SK-N-SH (cell line): ENCODE results near the gene AAMDC. TPM values are rescaled to one million over a fixed set of nuclear protein-coding genes. Genes with fewer than 3 reads are reported as not detected.

ENCODE experiments used
- CTCF ChIA-PET: fragments of 300-600, 350-600 bp; formaldehyde crosslinking; extraction: SDS; loops from one replicate; lab custom pipeline; 2021; lab: Yijun Ruan, JAX
- POLR2A ChIA-PET: fragments of 350-600 bp; sonication (Branson Sonifier 250); formaldehyde crosslinking; extraction: SDS; loops from one replicate; lab custom pipeline; 2020; ENCODE audit warnings: antibody characterized with exemption, inconsistent platforms; lab: Yijun Ruan, JAX
- DNase-seq: peaks from one replicate; pipeline ENCODE4 v3.0.0; 2012
- H2AFZ ChIP-seq: fragments of 200-600 bp; sonication (generic); 2 replicates; pipeline ENCODE4 v1.8.1; 2016; ENCODE audit warnings: antibody characterized with exemption, mild to moderate bottlenecking, low read depth
- H3F3A ChIP-seq: fragments of 200-600 bp; sonication (generic); replicated peaks from 2 replicates; pipeline ENCODE3; 2016; ENCODE audit warnings: antibody characterized with exemption, mild to moderate bottlenecking; ENCODE audit not compliant: insufficient read depth
- H3K27ac ChIP-seq, 2 experiments: fragments of 200-500 bp in 1 of 2; fragments of 200-600 bp in 1 of 2; sonication (Bioruptor generic) in 1 of 2; sonication (generic), shearing (Covaris generic) in 1 of 2; 2 replicates each; pipeline versions ENCODE4 v1.5.1 to v1.6.1; 2014 to 2016; ENCODE audit warnings: low read depth in 2 of 2, inconsistent platforms in 1 of 2, low read length in 1 of 2, mild to moderate bottlenecking in 1 of 2, mixed read lengths in 1 of 2
- H3K27me3 ChIP-seq: fragments of 200-600 bp; sonication (generic), shearing (Covaris generic); 2 replicates; pipeline ENCODE4 v1.6.1; 2016; ENCODE audit warnings: mixed run types; ENCODE audit not compliant: insufficient read depth
- H3K36me3 ChIP-seq, 2 experiments: fragments of 200-500 bp in 1 of 2; fragments of 200-600 bp in 1 of 2; sonication (Bioruptor generic) in 1 of 2; sonication (generic) in 1 of 2; replicated peaks in 1 of 2; 2 replicates each; pipeline versions ENCODE3 to v1.5.1; 2014 to 2016; ENCODE audit warnings: low read length in 1 of 2, mild to moderate bottlenecking in 1 of 2; ENCODE audit not compliant: insufficient read depth in 2 of 2, control insufficient read depth in 1 of 2
- H3K4me1 ChIP-seq, 2 experiments: fragments of 200-500 bp in 1 of 2; fragments of 200-600 bp in 1 of 2; sonication (Bioruptor generic) in 1 of 2; sonication (generic), shearing (Covaris generic) in 1 of 2; 2 replicates each; pipeline versions ENCODE4 v1.5.1 to v1.6.1; 2014 to 2016; ENCODE audit warnings: low read depth in 1 of 2, low read length in 1 of 2, mixed run types in 1 of 2; ENCODE audit not compliant: insufficient read depth in 2 of 2, control insufficient read depth in 1 of 2
- H3K4me2 ChIP-seq: fragments of 200-600 bp; sonication (generic), shearing (Covaris generic); 2 replicates; pipeline ENCODE4 v1.6.1; 2017; ENCODE audit warnings: mixed run types
- H3K4me3 ChIP-seq, 2 experiments: fragments of 200-500 bp in 1 of 2; fragments of 200-600 bp in 1 of 2; sonication (Bioruptor generic) in 1 of 2; sonication (generic), shearing (Covaris generic) in 1 of 2; 2 replicates each; pipeline versions ENCODE4 v1.5.1 to v1.8.1; 2014 to 2016; ENCODE audit warnings: low read depth in 2 of 2, inconsistent platforms in 1 of 2, low read length in 1 of 2, mild to moderate bottlenecking in 1 of 2, mixed read lengths in 1 of 2, moderate library complexity in 1 of 2
- H3K79me2 ChIP-seq: fragments of 200-600 bp; sonication (generic); 2 replicates; pipeline ENCODE4 v1.8.1; 2017; ENCODE audit warnings: mild to moderate bottlenecking; ENCODE audit not compliant: insufficient read depth
- H3K9ac ChIP-seq: fragments of 200-600 bp; sonication (generic); 2 replicates; pipeline ENCODE4 v1.6.1; 2017; ENCODE audit warnings: mixed run types
- H3K9me2 ChIP-seq: fragments of 200-600 bp; sonication (generic); 2 replicates; pipeline ENCODE4 v1.6.1; 2017; ENCODE audit warnings: mixed run types
- H3K9me3 ChIP-seq: fragments of 200-600 bp; sonication (generic); 2 replicates; pipeline ENCODE4 v1.6.1; 2017; ENCODE audit warnings: mixed run types, mild to moderate bottlenecking, moderate library complexity
- H4K20me1 ChIP-seq: fragments of 200-600 bp; sonication (generic); 2 replicates; pipeline ENCODE4 v1.6.1; 2017; ENCODE audit warnings: mild to moderate bottlenecking, mixed run types; ENCODE audit not compliant: insufficient read depth
- CHD2 ChIP-seq: fragments of 150-350 bp; IDR thresholded peaks from 2 replicates; pipeline ENCODE4 v1.6.1; 2018; ENCODE audit warnings: low read length; ENCODE audit not compliant: partially characterized antibody
- ELF1 ChIP-seq: IDR thresholded peaks from 2 replicates; pipeline ENCODE4 v1.4.0; 2012
- EP300 ChIP-seq, 2 experiments: IDR thresholded peaks; 2 replicates each; pipeline versions ENCODE4 v1.4.0 to v1.6.1; 2012; ENCODE audit warnings: borderline replicate concordance in 1 of 2, low read depth in 1 of 2, low read length in 1 of 2
- EZH2phosphoT487 ChIP-seq: fragments of 200-600 bp; sonication (generic); IDR thresholded peaks from 2 replicates; pipeline ENCODE4 v1.6.1; 2017; ENCODE audit warnings: low read depth, mixed run types, mild to moderate bottlenecking, antibody characterized with exemption, moderate library complexity, borderline replicate concordance
- FOSL2 ChIP-seq: IDR thresholded peaks from 2 replicates; pipeline ENCODE4 v1.4.0; 2012; ENCODE audit warnings: low read depth, mild to moderate bottlenecking, moderate library complexity, borderline replicate concordance
- FOXJ3 ChIP-seq: sonication (generic); formaldehyde crosslinking; IDR thresholded peaks from 2 replicates; pipeline ENCODE4 v1.5.1; 2020; ENCODE audit warnings: mild to moderate bottlenecking, missing genetic modification reagents
- FOXM1 ChIP-seq: IDR thresholded peaks from 2 replicates; pipeline ENCODE4 v1.4.0; 2012; ENCODE audit warnings: low read depth, mild to moderate bottlenecking
- GATA2 ChIP-seq: sonication (generic); formaldehyde crosslinking; IDR thresholded peaks from 2 replicates; pipeline ENCODE4 v1.5.0; 2020; ENCODE audit warnings: mild to moderate bottlenecking, missing genetic modification reagents
- JUND ChIP-seq: IDR thresholded peaks from 2 replicates; pipeline ENCODE4 v1.4.0; 2012
- MEF2A ChIP-seq: IDR thresholded peaks from 2 replicates; pipeline ENCODE4 v1.4.0; 2012; ENCODE audit warnings: low read depth, borderline replicate concordance
- MXI1 ChIP-seq: IDR thresholded peaks from 2 replicates; pipeline ENCODE4 v1.6.1; 2012; ENCODE audit warnings: mild to moderate bottlenecking, low read depth, low read length, improper control_type of control experiment
- NRF1 ChIP-seq: IDR thresholded peaks from 2 replicates; pipeline ENCODE4 v1.6.1; 2012; ENCODE audit warnings: low read depth, mild to moderate bottlenecking, low read length
- RAD21 ChIP-seq: IDR thresholded peaks from 2 replicates; pipeline ENCODE4 v1.6.1; 2012; ENCODE audit warnings: mild to moderate bottlenecking, low read length
- RFX5 ChIP-seq: IDR thresholded peaks from 2 replicates; pipeline ENCODE4 v1.6.1; 2012; ENCODE audit warnings: mild to moderate bottlenecking, improper control_type of control experiment, low read length
- TAF1 ChIP-seq: IDR thresholded peaks from 2 replicates; pipeline ENCODE4 v1.6.1; 2012; ENCODE audit warnings: low read depth, mild to moderate bottlenecking, low read length, moderate library complexity, borderline replicate concordance
- TCF12 ChIP-seq: IDR thresholded peaks from 2 replicates; pipeline ENCODE4 v1.4.0; 2012
- TEAD4 ChIP-seq: IDR thresholded peaks from 2 replicates; pipeline ENCODE4 v1.4.0; 2012; ENCODE audit warnings: mild to moderate bottlenecking, borderline replicate concordance; ENCODE audit not compliant: insufficient read depth
- YY1 ChIP-seq: IDR thresholded peaks from 2 replicates; pipeline ENCODE4 v1.4.0; 2012; ENCODE audit warnings: low read depth, mild to moderate bottlenecking
- WGBS: methylation state at CpG from one replicate; pipeline ENCODE4 v1.1.6; 2017; ENCODE audit warnings: low lambda C conversion rate; 5-methylcytosine and 5-hydroxymethylcytosine counted together
- polyA plus RNA-seq, 3 experiments: library from polyadenylated mRNA; depleted of rRNA; stranded (reverse); fragments of >200 nt; gene quantifications; 2 replicates each; pipeline ENCODE4 v1.2.3, GENCODE V29; 2012
- TF ChIP-seq, protein P1 (sequence below): fragments of 200-600 bp; sonication (generic); IDR thresholded peaks from 2 replicates; pipeline ENCODE4 v1.6.1; 2017; ENCODE audit warnings: antibody characterized with exemption, mild to moderate bottlenecking, moderate library complexity
- TF ChIP-seq, protein P2 (sequence below): IDR thresholded peaks from 2 replicates; pipeline ENCODE4 v1.4.0; 2012; ENCODE audit warnings: low read depth, borderline replicate concordance
- TF ChIP-seq, protein P3 (sequence below): IDR thresholded peaks from 2 replicates; pipeline ENCODE4 v1.4.0; 2012; ENCODE audit warnings: low read depth, borderline replicate concordance
- TF ChIP-seq, protein P4 (sequence below): fragments of 150-350 bp; IDR thresholded peaks from 2 replicates; pipeline ENCODE4 v1.6.1; 2017; ENCODE audit warnings: antibody characterized with exemption, low read length, low read depth, borderline replicate concordance

Gene AAMDC
- polyA plus RNA-seq, 1 of the 3 experiments (the other 2 are of a cell fraction), result 66.6 TPM

DNA sequence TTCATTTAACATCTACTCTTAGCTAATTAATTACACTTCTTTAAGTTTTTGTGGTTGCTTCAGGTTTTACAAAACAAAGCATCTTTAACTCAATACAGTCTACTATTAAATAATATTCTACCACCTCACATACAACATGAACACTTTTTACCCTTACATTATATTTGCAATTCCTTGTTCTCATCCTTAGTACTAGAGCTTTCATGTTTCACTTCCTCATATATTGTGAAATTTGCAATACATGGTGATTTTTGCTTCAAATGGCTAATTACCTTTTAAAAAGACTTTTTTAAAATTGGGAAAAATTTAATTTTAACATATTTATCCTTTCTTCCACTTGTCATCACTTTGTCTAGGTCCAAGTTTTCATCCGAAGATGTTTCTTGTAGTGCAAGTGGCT, 37.9 kb upstream of the AAMDC start:
- H3K4me1 ChIP-seq, result no peaks in the 10 kb centered on the region
- DNase-seq, result no peak
- H3K36me3 ChIP-seq, result no peaks in the 10 kb centered on the region
- no peak overlapping the region for H2AFZ ChIP-seq
- no peaks in the 10 kb centered on the region for H3K9me3 ChIP-seq
- no peak overlapping the region for H3K4me2 ChIP-seq
- H3F3A ChIP-seq, result no peaks in the 10 kb centered on the region
- 100% methylated on average over 1 of the region's 1 CpG for WGBS
- H3K79me2 ChIP-seq, result peaks cover 95% of the 10 kb centered on the region
- TF ChIP-seq, protein P1, sequence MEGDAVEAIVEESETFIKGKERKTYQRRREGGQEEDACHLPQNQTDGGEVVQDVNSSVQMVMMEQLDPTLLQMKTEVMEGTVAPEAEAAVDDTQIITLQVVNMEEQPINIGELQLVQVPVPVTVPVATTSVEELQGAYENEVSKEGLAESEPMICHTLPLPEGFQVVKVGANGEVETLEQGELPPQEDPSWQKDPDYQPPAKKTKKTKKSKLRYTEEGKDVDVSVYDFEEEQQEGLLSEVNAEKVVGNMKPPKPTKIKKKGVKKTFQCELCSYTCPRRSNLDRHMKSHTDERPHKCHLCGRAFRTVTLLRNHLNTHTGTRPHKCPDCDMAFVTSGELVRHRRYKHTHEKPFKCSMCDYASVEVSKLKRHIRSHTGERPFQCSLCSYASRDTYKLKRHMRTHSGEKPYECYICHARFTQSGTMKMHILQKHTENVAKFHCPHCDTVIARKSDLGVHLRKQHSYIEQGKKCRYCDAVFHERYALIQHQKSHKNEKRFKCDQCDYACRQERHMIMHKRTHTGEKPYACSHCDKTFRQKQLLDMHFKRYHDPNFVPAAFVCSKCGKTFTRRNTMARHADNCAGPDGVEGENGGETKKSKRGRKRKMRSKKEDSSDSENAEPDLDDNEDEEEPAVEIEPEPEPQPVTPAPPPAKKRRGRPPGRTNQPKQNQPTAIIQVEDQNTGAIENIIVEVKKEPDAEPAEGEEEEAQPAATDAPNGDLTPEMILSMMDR, result no peak
- TF ChIP-seq EZH2phosphoT487 (no peak), GATA2 (CRISPR knock-in tag) (no peak), TEAD4 (no peak), NRF1 (no peak), FOXJ3 (no peak), TCF12 (no peak), YY1 (no peak), MEF2A (no peak), CHD2 (no peak), MXI1 (no peak)
- TF ChIP-seq, protein P2, sequence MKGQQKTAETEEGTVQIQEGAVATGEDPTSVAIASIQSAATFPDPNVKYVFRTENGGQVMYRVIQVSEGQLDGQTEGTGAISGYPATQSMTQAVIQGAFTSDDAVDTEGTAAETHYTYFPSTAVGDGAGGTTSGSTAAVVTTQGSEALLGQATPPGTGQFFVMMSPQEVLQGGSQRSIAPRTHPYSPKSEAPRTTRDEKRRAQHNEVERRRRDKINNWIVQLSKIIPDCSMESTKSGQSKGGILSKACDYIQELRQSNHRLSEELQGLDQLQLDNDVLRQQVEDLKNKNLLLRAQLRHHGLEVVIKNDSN, result no peak
- H3K9ac ChIP-seq, result no peak overlapping the region
- H4K20me1 ChIP-seq, result peaks cover 85% of the 10 kb centered on the region
- CTCF ChIA-PET, result no interaction called here
- no peak overlapping the region for H3K4me3 ChIP-seq
- H3K9me2 ChIP-seq, result no peaks in the 10 kb centered on the region
- H3K27me3 ChIP-seq, result no peaks in the 10 kb centered on the region
- H3K27ac ChIP-seq, result no peak overlapping the region
- POLR2A ChIA-PET, result no interaction called here

DNA sequence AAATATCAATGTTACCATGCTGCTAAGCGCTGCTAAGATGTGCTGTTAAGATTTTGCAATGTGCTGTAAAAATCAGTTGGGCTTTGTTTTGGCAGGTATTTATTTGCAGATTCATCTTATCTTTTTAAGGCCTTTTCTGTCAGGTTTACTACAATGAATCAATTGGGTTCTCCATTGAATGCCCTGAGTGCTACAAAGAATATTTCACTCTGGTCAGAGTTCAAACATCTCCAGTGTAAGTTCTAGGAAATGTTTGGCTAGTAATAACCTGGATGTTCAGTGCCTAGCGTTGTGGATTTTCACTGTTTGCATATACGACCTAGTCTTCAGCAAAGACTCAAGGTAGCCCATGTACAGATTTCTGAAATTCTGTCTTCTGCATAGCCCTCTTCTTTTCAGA, 36.4 kb upstream of the AAMDC start:
- CTCF ChIA-PET, result no interaction called here
- Histone ChIP-seq H3K36me3 (no peaks in the 10 kb centered on the region), H3K4me2 (no peak overlapping the region), H3K4me3 (no peak overlapping the region), H3K9me2 (no peaks in the 10 kb centered on the region), H3K9me3 (no peaks in the 10 kb centered on the region), H3F3A (no peaks in the 10 kb centered on the region), H3K27me3 (no peaks in the 10 kb centered on the region), H3K27ac (no peak overlapping the region)
- 93% methylated on average over 3 of the region's 3 CpGs for WGBS
- no peak for TF ChIP-seq FOSL2
- no peak for TF ChIP-seq TAF1
- TF ChIP-seq, protein P3, sequence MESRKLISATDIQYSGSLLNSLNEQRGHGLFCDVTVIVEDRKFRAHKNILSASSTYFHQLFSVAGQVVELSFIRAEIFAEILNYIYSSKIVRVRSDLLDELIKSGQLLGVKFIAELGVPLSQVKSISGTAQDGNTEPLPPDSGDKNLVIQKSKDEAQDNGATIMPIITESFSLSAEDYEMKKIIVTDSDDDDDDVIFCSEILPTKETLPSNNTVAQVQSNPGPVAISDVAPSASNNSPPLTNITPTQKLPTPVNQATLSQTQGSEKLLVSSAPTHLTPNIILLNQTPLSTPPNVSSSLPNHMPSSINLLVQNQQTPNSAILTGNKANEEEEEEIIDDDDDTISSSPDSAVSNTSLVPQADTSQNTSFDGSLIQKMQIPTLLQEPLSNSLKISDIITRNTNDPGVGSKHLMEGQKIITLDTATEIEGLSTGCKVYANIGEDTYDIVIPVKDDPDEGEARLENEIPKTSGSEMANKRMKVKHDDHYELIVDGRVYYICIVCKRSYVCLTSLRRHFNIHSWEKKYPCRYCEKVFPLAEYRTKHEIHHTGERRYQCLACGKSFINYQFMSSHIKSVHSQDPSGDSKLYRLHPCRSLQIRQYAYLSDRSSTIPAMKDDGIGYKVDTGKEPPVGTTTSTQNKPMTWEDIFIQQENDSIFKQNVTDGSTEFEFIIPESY, result no peak
- TF ChIP-seq, protein P1, result no peak
- no peak for TF ChIP-seq FOXM1
- no peak for TF ChIP-seq TEAD4
- TF ChIP-seq EP300 (IDR thresholded peaks at IDR 0.05; ENCODE audit: borderline replicate concordance in 1 of 2, low read depth in 1 of 2, low read length in 1 of 2), result no peak
- no peak for TF ChIP-seq NRF1
- no peak for TF ChIP-seq JUND
- TF ChIP-seq, protein P4, sequence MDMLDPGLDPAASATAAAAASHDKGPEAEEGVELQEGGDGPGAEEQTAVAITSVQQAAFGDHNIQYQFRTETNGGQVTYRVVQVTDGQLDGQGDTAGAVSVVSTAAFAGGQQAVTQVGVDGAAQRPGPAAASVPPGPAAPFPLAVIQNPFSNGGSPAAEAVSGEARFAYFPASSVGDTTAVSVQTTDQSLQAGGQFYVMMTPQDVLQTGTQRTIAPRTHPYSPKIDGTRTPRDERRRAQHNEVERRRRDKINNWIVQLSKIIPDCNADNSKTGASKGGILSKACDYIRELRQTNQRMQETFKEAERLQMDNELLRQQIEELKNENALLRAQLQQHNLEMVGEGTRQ, result no peak
- no peak for TF ChIP-seq ELF1
- TF ChIP-seq RFX5, result no peak
- TF ChIP-seq EZH2phosphoT487, result no peak
- TF ChIP-seq RAD21, result no peak
- TF ChIP-seq, all 33 proteins: peak for 0
- Histone ChIP-seq H3K4me1 (no peaks in the 10 kb centered on the region; a peak in 1 of 4 replicates), H2AFZ (no peak overlapping the region), H3K9ac (no peak overlapping the region), H3K79me2 (peaks cover 96% of the 10 kb centered on the region), H4K20me1 (peaks cover 86% of the 10 kb centered on the region)
- DNase-seq, result no peak
- POLR2A ChIA-PET, result no interaction called here
